ENCODE measurements around the gene HOXB3.

HOXB3 gene

DNA sequence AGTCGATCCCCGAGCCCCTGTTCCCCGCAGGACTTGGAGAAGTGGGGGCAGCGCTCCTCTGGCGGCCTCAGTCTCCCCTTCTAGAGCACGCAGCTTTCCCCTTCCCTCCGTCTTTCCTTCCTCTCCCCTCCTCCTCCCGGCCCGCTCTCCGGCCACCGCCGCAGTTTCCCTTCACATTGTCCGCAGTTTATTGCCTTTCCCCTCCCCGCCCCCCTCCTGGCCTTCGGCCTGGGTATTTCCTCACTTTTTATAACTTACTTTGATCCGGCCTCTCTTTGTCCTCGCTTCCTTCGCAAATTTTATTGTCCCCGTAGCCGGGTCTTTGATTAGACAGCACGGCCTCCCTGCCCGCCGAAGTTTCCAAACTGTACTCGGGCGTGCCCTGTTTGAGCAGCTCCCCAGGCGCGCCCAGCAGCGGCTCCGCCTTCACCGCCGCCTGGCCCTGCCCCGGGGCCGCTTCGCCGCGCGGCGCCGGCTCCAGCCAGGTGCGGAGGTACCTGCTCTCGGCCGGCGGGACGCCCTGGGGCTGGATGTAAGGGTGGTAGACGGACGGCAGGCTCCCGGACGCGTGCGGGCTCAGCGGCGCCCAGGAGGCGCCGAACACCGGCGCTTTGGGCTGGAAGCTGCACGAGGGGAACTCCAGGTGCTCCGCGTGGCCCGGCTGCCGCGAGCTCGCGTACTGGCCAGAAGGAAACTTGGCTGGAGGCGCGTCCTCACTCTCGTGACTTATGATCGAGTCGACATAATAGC is 35.6 kb upstream of the HOXB3 start:
- DNase-seq (ENCODE audit: low spot score): peak; percentile 66

DNA sequence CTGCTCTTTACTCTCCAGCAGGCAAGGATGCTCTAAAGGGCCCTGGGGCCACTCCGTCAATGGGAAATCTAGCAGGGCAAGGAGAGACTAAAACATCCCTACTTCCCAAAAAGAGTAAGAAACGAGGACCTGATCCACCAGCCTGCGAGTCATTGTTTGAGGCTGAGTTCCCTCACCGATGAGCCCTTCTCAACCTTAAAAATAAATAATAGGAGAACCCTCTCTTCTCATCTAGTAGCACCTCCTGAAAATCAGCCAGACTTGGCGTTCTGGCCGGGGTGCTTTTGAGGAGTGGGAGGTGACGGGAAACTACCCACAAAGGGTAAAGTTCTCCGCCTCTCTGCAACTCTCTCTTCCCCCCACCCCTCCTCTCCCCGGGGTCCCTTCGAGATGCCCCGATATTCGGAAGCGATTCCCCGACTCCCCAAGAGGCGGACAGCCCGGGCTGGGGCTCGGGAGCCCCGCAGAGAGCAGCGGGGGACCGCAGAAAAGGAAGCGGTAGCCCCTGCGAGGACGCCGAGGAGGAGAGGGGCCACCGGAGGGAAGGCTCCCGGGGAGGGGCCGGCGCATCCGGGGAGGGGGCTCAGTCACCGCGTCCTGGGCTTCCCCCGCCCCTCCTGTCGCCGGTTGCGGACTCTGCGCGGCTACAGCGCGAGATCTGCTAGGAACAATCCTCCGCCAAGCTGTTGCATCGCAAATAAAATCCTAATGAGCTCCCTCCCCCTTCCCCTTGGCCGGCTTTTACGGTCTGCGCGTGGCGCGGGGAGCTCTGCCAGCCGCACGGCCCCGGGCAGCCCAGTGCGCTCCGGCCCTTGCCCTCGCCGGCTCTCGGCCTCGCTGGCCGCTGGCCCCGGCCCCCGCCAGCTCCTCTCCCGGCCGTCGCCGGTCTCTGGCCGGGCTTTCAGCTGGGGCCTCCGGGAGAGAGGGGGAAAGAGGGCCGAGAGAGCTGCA is 34.8 kb upstream of the HOXB3 start:
- peak; percentile 64 for DNase-seq (ENCODE audit: low spot score)

DNA sequence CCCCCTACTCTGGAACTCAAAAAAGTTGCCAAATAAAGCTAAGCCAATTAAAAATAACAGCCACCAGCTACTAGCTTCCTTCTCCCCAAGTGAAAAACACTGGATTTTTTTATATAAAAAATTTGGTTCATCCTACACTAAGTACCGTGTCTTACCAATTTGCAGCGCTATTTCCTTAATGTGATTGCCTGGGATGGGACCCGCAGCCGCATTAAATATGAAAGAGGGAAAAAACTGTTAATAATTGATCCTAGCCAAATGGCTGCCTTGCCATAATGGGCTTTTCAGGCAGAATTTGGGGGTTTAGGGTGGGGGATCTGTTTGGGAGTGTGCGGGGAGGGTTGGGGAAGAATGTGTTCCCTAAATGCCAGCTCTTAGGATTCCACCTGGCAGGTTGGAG is 34.1 kb upstream of the HOXB3 start:
- no peak for DNase-seq (ENCODE audit: low spot score)

DNA sequence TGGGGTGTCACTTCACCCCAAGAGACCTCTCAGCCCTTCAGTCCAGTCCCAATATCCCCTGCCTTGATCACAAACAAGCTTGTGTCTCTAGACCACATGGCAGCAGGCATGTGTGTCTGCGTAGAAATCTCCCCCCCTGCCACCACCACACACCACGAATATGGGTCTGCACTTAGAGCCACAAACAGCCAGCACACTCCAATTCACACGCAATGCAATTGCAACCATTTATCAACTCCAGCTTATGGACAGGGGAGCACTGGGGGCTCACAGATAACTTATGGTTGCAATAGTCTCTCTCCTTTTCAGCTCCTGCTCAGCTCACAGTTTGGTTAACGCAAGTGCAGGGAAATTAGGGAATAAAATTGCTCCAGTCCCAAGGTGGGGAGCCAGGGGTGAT is 33.5 kb upstream of the HOXB3 start:
- no peak for DNase-seq (ENCODE audit: low spot score)

DNA sequence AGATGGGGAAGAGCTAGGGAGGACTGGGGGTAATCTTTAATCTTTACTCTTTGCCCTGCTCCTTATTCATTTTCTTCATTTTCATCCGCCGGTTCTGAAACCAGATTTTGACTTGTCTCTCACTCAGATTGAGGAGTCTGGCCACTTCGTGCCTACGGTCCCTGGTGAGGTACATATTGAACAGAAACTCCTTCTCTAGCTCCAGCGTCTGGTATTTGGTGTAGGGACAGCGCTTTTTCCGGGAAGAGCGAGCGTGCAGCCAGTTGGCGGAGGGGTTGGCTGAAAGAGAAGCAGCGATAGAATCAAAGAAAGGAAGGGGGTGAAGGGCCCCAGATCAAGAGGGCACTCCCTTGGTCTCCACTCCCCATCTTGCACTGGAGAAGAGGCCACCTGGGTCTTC is 32.8 kb upstream of the HOXB3 start:
- no peak for DNase-seq (ENCODE audit: low spot score)

DNA sequence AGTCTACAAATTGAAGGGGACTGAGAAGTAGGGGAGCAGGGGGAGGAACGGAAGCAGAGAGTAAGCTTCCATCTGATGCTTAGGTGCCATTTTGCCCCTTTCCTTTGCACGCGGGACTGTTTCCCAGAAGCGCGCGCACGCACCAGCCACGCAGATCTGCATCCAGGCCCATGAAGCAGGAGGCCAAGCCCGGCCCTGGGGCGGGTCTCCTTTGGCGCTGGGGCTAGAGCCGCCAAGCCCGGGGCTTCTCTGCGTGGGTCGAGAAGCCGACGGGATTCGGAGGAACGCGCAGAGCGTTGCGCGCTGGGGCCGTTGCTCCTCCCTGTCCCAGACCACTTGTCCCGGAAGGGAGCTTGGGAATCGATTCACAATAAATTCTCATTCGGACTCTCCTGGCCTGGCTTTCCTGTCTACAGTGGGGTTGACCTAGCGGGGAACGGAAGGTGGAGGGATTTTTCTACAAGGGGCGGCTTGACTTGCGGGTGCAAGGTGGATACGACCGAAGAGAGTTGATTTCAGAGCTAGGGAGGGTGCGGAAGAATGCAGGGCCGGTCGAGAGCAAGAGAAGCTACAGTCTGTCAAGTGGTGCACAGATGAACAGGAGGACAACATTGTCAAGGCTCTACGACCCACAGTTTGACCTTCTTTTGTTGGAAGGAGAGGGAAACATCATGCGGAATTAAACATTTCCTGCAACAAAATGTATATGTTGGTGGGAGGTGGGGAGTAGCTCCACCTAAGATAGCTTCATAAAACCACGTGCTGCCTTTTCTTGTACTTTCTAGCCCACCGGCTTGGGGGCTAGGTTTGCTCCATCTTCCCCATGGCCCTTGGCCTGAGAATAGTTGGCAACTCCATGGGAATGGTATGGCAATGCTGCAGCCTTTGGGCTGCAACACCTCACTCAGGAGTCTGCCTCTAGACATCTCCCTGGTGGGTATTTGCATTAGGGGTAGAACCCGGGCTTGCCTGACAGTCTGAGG is 31.7 kb upstream of the HOXB3 start:
- DNase-seq (ENCODE audit: low spot score): no peak

DNA sequence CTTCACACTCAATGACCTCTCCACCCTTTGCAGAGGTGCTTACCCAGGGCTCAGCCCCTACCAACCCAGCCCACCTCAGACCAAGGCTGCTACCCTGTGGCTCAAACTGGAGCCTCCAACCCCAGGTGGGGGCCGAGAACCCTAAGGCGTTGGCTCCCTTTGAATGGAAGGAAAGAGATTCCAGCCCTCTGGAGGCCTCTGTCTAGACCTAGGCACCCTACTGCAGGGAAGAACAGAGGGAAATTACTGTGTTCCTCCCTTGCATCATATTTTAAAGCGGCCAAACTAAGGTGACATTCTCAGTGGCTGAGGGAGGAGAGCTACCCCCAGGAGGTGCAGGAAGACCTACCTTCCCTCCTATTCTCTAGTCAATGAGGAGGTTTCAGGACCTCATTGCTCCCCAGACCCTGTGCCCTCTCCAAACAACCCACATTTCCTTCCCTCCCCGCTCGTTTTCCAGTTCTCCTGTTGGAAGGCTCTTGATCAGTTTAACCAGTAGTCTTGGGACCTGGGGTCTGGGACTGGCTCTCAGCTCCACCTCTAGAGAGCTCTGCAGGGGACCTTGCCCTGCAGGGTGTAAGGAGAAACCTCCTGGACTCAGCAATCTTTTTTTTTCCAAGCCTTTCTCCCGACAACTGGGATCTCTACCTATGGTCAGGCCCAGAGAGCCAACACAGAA is 30.6 kb upstream of the HOXB3 start:
- no peak for DNase-seq (ENCODE audit: low spot score)

DNA sequence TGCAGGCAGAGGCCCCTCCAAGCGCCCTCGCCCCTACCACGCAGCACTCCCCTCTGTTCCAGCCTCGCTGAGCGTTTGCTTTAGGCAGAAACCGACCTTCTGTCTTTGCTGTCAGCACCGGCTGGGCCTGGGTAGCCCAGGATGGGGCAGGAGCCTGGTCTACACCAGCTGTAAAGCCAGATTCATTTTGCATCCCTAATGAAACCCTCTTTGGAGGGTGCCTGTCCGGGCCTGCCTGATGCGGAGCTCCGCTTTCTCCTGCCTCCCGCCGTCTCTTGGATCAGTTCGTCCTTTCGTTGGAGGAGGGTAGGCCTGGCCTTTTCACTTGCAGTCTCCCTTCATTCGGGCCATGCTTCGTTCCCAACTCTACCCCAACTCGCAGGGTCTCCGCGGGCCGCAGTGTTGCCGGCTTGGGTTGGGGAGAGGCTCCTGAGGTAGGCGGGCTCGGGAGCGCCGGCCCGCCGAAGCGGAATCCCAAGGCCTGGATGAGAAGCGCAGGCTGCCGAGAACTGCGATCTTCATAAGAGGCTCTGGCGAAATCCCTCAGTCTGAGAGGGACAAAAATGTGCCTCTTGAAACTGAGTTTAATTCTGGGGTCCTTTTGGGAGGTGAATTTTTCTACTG is 29.9 kb upstream of the HOXB3 start:
- no peak for DNase-seq (ENCODE audit: low spot score)

DNA sequence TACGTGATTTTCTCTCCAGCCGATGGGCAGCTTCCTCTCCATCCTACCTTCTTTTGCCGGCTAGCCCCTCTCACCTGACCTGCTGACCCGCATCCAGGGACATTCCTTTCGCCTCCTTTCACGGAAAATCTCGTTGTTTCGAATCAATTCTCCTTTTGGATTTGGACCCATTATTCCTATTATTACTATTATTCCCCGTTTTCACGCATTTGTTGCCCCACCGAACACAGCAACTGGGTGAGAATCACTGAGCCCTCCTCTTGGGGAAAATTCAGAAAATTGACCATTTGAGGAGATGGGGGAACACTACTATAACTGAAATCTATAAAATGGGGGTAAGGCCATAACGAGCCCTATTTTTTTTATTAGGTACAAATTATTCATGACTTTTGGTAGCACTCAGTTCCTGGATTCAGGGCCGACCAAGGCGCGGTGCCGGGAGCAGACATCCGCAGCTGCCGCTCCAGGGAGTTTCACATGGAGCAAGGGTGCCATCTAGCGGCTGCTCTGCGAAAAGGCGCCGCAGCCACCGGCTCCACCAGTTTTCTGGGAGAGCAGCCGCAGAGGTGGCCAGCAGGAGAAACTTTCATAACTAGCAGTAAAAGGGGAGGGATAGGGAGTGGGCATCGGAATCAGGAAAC is 28.3 kb upstream of the HOXB3 start:
- DNase-seq (ENCODE audit: low spot score): peak; percentile 95

DNA sequence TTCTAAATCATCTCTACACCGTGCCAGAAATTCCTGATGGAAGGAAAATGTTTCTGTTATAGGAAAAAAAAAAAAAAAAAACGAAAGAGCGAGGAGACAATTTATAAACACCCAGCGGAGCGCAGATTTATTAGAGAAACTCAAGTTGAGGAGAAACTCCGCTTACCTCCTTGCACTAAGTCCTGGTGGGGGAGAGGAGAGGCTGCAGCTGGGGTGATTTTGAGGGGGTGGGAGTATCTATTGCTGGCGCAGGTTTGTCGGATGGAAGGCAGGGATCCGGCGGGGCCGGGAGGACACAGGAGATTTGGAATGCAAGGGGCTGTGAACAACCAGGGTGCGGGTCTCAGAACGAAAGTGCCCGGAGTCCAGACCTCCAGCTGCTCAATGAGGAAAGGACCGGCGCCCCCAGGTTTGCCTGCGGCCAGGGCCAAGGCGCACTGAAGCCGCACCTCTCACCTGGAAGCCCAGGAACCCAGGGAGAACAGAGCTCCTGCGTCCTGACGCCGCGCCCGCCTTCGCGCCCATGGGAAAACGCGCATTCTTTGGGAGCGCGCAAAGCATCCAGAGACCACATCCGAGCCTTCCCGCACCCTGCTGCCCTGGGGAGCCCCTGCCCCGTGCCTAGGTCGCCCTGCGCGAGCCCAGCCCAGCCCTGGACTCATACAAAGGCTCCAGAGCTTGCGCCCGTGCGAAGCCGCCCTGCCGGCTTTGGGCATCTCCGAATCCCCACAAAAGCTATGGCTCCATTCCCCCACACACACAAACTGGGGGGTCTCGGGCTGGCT is 27.6 kb upstream of the HOXB3 start:
- DNase-seq (ENCODE audit: low spot score): no peak

DNA sequence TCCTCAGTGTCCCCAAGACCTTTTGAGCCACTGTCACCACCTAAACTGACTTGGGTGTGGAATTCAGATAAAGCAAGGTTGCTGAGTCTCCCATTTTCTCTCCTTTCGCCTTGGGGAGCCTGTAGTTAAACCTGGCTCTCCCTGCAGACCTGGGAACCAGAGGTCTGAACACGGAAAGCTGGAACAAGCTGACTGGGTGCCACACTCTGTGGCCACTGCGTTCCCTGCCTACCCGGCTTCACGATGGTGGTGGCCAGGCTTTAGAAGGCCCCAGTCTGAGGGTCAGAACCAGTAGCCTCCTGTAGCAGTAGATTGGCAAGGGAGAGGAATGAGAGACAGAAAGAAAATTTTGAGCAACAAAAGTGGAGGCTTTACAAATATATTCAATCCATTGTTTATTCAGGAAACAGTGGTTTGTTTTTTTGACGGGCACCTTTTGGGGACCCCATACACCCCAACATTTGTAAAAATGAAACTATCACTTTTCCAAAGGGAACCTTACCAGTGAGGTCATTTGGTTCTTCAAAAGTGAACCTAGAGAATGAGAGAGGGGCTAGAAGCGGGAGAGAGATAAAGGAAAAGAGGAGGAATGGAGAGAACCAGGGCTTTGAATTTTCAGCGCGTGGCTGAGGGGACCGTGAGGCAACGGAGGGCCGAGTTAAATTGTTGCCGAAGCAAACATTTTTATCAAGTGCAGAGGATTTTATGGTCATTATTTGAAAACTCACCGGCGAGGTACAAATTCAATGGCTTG is 26.9 kb upstream of the HOXB3 start:
- DNase-seq (ENCODE audit: low spot score): no peak

DNA sequence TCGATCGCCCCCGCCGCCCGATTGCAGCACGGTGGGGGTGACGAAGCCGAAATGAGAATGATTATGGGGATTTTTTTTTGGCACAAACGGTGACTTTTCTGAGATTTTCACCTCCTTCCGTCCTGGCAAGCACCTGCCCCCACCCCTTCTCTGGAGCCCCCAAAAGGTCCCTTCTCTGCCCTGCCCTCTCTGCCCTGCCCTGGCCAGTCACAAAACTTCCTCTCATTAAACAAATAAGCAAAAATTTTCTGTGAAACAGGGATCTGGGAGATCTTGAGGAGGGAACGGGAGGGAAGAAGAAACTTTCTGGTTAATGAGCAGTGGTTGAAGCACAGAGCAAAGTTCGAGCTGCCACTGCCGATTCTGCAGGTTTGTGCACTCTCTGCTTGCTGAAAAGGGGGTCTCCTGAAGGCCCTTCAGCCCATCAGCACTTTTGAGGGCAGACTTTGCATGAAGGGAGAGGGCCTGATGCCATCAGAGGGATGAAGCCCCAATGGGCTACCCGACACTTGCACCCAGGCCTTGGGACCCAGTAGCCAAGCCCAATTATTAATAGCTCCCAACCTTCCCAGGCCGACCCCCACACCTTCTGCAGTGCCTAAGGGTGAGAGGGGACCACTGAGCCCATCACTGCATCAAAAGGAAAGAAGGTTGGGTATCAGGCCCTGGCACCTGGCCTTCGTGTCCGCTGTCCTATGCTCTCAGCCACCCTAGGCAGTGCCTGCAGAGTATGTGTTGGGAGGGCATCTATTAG is 26.1 kb upstream of the HOXB3 start:
- no peak for DNase-seq (ENCODE audit: low spot score)

DNA sequence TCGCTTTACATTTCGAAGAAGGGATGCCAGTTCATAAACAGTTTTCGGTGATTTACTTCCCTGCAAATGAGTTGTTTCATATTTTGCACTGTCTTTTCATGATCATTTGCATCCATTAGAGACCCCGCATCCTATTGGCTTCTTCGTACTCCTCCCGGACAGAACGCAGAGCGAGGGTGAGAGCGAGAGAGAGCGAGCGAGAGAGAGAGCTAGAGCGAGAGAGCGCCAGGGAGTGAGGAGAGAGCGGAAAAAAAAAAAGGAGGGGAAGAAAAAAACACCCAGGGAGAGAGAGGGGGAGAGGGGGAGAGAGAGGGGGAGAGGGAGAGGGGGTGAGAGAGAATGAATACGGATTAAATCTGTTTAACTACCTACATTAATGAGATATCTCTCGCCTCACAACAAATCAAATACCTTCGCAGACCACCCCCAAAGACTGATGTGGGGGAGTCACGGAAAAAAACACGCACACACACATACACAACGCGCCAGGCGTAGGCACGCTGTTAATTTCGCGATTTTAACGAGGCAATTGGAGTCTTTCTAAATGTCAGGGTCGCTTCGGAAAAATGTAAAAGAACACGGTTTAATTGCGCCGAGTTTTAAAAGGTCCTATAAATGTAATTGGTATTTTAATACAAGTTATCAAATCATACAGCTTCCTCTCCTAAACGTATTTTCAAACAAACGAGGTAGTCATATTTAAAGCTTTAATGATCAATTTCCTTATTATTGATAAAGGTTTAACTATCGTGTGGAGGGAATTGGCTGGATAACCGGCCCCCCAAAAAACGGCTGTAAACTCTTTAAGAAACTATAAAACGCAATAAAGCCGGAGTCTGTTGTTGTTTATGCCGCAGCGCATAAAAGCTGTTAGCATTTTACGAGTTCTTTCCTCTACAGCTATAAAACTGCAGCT is 25.3 kb upstream of the HOXB3 start, which contains the start of gene HOXB8:
Gene HOXB8, minus strand, starts transcription at position 246 of the 916 bp plus-strand sequence. CDS start 588 bp downstream, outside the sequence.
- DNase-seq (ENCODE audit: low spot score): no peak

DNA sequence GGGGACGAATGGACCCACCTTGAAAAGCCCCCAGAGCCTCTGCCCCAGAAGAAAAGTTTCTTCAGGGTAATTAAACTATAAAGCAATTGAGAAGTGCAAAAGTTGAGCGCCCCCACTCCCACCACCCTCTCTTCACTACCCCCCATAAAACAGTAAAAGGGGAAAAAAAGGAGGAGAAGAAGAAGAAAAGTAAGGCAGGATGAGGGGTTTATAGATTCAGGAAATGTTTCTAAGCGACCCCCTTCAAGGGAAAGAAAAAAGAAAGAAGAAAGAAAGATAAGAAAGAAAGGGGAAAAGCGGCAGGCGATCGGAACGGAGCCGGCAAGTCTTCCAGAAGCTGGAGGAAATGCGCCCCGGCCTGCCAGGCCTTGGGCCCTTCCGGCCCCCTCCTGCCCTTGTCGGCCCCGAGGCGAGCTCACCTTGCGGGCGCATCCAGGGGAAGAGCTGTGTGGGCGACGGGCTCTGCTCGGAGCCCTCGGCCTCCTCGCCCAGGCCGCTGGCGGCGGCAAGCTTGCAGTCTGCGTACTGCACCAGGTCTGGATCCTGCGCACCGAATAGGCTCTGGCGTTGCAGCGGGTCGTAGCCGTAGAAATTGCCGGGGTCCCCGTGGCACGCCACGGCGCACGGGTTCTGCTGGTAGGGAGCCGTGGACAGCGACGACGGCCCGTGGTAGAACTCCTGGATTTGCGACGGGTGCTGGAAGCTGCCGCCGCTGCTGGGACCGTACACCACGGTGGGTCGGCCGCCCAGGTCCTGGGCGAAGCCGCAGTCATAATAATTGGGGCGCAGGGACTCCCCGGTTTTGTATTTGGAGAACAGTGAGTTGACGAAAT is 24.0 kb upstream of the HOXB3 start:
- no peak for DNase-seq (ENCODE audit: low spot score)

DNA sequence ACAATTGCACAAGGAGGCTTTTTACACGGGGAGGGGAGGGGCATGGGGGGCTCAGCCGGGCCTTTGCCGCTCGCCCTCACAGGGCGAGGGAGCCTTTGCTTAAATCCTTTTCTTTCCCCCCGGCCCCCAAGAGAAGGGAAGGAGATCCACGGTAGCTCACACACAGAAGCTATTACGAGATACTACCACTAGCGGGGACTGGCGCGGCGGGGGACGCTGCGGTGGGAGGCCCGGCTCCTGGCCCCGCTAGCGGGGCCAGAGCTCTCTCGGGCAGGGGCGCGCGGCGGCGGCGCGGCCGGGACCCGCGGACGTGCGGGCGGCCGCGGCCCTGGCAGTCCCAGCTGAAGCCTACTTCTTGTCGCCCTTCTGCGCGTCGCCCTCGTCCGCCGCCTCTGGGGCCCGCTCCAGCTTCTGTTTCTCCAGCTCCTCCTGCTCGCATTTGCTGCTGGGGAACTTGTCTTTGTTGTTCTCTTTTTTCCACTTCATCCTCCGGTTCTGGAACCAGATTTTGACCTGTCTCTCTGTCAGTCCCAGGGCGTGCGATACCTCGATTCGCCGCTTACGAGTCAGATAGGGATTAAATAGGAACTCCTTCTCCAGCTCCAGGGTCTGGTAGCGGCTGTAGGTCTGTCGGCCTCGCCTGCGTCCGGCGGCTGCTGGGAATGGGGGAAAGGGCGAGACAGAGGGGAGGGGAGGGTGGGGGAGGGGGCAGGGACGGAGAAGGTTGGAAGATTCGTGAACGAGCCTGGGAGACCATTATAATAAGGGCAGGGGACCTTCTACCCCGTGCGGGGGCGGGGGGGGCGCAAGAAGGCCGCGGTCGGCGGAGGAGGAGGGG is 23.0 kb upstream of the HOXB3 start:
- peak; percentile 41 for DNase-seq (ENCODE audit: low spot score)
